ENCODE measurements around the gene FEN1. TPM values are rescaled to one million over a fixed set of nuclear protein-coding genes. Genes with fewer than 3 reads are reported as not detected.

FEN1 gene
- total RNA-seq, 2 experiments from 2014 or later = 109 to 114 TPM

GRCh38 chr11:61806785-61807184 is 14.1 kb downstream of the FEN1 start:
- Mint-ChIP-seq H3K27me3 (no peaks in the 10 kb centered on the region), H3K36me3 (ENCODE audit: low read depth) (peaks cover 43% of the 10 kb centered on the region), H3K27ac (no peak overlapping the region), H3K4me1 (ENCODE audit: low read depth) (no peaks in the 10 kb centered on the region), H3K9me3 (no peaks in the 10 kb centered on the region), H3K4me3 (no peak overlapping the region)
- no peak for DNase-seq
- ChIA-PET POLR2A (interaction anchor here (3.2 to 13.6 kb wide), 2 partner anchors 7 to 10 kb away, joined by 18 to 119 read pairs; partner anchors contain the start of gene FADS1), CTCF (interaction anchor here (1.8 to 4.2 kb wide), 2 partner anchors 10 to 56 kb away, joined by 4 to 44 read pairs; no protein-coding TSS in a partner anchor)
- ATAC-seq = no peak
- TF ChIP-seq CTCF (IDR thresholded peaks at IDR 0.05) = no peak
- intact Hi-C loops (cut with micrococcal nuclease) = no loop called here

- no peak for ATAC-seq
- TF ChIP-seq CTCF (IDR thresholded peaks at IDR 0.05) = no peak
- H3K9me3 Mint-ChIP-seq = no peaks in the 10 kb centered on the region
- intact Hi-C loops (cut with micrococcal nuclease) = no loop called here
- H3K27ac Mint-ChIP-seq = no peak overlapping the region
- H3K4me3 Mint-ChIP-seq = no peak overlapping the region
- H3K36me3 Mint-ChIP-seq (ENCODE audit: low read depth) = peaks cover 56% of the 10 kb centered on the region
- peaks cover 4% of the 10 kb centered on the region for H3K27me3 Mint-ChIP-seq
- peaks cover 5% of the 10 kb centered on the region for H3K4me1 Mint-ChIP-seq (ENCODE audit: low read depth)
- ChIA-PET CTCF (interaction anchor here (1.2 to 1.5 kb wide), 4 partner anchors 13 to 271 kb away, joined by 3 to 4 read pairs (median 3); no protein-coding TSS in a partner anchor), POLR2A (interaction anchor here (1.0 to 8.0 kb wide), 3 partner anchors 9 to 25 kb away, joined by 3 to 119 read pairs (median 11); partner anchors contain the start of genes FEN1 and TMEM258)
- no peak for DNase-seq
These were observed 18.0 kb downstream of the FEN1 start for GRCh38 chr11:61810671-61811175.

- peaks cover 5% of the 10 kb centered on the region for H3K4me1 Mint-ChIP-seq (ENCODE audit: low read depth)
- H3K4me3 Mint-ChIP-seq = no peak overlapping the region
- H3K27me3 Mint-ChIP-seq = peaks cover 4% of the 10 kb centered on the region
- H3K27ac Mint-ChIP-seq = no peak overlapping the region
- no peak for ATAC-seq
- CTCF ChIA-PET = interaction anchor here (1.2 to 1.5 kb wide), 2 partner anchors 15 to 270 kb away, joined by 3 read pairs; no protein-coding TSS in a partner anchor
- DNase-seq = no peak
- peaks cover 61% of the 10 kb centered on the region for H3K36me3 Mint-ChIP-seq (ENCODE audit: low read depth)
- POLR2A ChIA-PET = interaction anchor here (1.0 to 8.0 kb wide), 4 partner anchors 10 to 24 kb away, joined by 3 to 119 read pairs (median 8); partner anchors contain the start of genes FEN1 and TMEM258
- intact Hi-C loops (cut with micrococcal nuclease) = no loop called here
- H3K9me3 Mint-ChIP-seq = no peaks in the 10 kb centered on the region
- TF ChIP-seq CTCF (IDR thresholded peaks at IDR 0.05) = no peak
These were observed 19.1 kb downstream of the FEN1 start for GRCh38 chr11:61811831-61812230.

GRCh38 chr11:61812736-61813411 is 20.2 kb downstream of the FEN1 start:
- ATAC-seq (no peak), DNase-seq (no peak)
- no peak overlapping the region for H3K27ac Mint-ChIP-seq
- H3K36me3 Mint-ChIP-seq (ENCODE audit: low read depth) = peaks cover 54% of the 10 kb centered on the region
- peaks cover 5% of the 10 kb centered on the region for H3K4me1 Mint-ChIP-seq (ENCODE audit: low read depth)
- no peak overlapping the region for H3K4me3 Mint-ChIP-seq
- no peaks in the 10 kb centered on the region for H3K9me3 Mint-ChIP-seq
- ChIA-PET POLR2A (interaction anchor here (1.5 to 8.0 kb wide), 3 partner anchors 11 to 21 kb away, joined by 4 to 119 read pairs (median 11); partner anchors contain the start of genes FEN1 and TMEM258), CTCF (interaction anchor here (4.1 to 4.4 kb wide), 2 partner anchors 16 to 85 kb away, joined by 15 to 49 read pairs; no protein-coding TSS in a partner anchor)
- peaks cover 4% of the 10 kb centered on the region for H3K27me3 Mint-ChIP-seq
- no peak for TF ChIP-seq CTCF (IDR thresholded peaks at IDR 0.05)
- intact Hi-C loops (cut with micrococcal nuclease) = no loop called here

Measured in activated CD8-positive, alpha-beta T cell treated with anti-CD3 and anti-CD28 coated beads for 36 hours (primary cell).